K562 (cell line): ENCODE results near the gene DHPS. TPM values are rescaled to one million over a fixed set of nuclear protein-coding genes. Genes with fewer than 3 reads are reported as not detected.
A peak's percentile ranks its signal among the peaks of the same experiment; 100 is the strongest.
"Not testable (repeated sequence)": the region's sequence is repeated elsewhere in the genome, so short reads cannot be mapped to it uniquely, and the experiment has no call there.

Source experiments
- ATAC-seq: fragments of 200-7000 bp; cut with Tn5 transposase; 3 replicates; pipeline ENCODE4 v1.9.1; 2020; ENCODE audit warnings: moderate library complexity
- BruUV-seq: library from RNA; stranded (reverse); fragments of 400-500 nt; replicated peaks from 2 replicates; lab custom pipeline; 2021; lab: Mats Ljungman, UMichigan
- CTCF ChIA-PET: fragments of 300-600 bp; formaldehyde crosslinking; extraction: SDS; loops from one replicate; lab custom pipeline; 2021; ENCODE audit warnings: low intra/inter-chr PET ratio; lab: Yijun Ruan, JAX
- POLR2A ChIA-PET: fragments of 300-600, 350-650 bp; sonication (Branson Sonifier 250); formaldehyde crosslinking; extraction: SDS; loops from one replicate; lab custom pipeline; 2021; ENCODE audit warnings: antibody characterized with exemption, inconsistent platforms; lab: Yijun Ruan, JAX
- DNase-seq, 4 experiments: peaks; one replicate each; pipeline versions ENCODE4 v3.0.0 to v3.0.0-alpha.2; 2011 to 2018; ENCODE audit warnings: low spot score in 3 of 4, mixed read lengths in 3 of 4; ENCODE audit errors: extremely low read depth in 1 of 4
- FAIRE-seq: peaks from 2 replicates; lab custom pipeline; 2011; peaks lifted over from hg19 to GRCh38; lab: Jason Lieb, UNC
- H2AFZ ChIP-seq: 2 replicates; pipeline ENCODE4 v1.6.0; 2011; ENCODE audit warnings: low read depth, low read length, control low read depth, inconsistent platforms
- H3K27ac ChIP-seq: fragments of 200-600 bp; 3 replicates; pipeline ENCODE4 v1.8.0; 2011; ENCODE audit warnings: low read depth, mild to moderate bottlenecking, control low read depth, inconsistent platforms, low read length, moderate library complexity, mixed read lengths; ENCODE audit errors: extremely low read depth
- H3K27me3 ChIP-seq, 2 experiments: fragments of 300-600 bp in 1 of 2; 2 replicates in 1 of 2; 3 replicates in 1 of 2; pipeline versions ENCODE4 v1.6.0 to v1.8.0; 2011; ENCODE audit warnings: inconsistent platforms in 2 of 2, low read length in 2 of 2, mild to moderate bottlenecking in 1 of 2, mixed read lengths in 1 of 2, moderate library complexity in 1 of 2; ENCODE audit not compliant: control insufficient read depth in 2 of 2, insufficient read depth in 2 of 2
- H3K36me3 ChIP-seq: fragments of 300-600 bp; 3 replicates; pipeline ENCODE4 v1.8.0; 2011; ENCODE audit warnings: mild to moderate bottlenecking, low read length, inconsistent platforms; ENCODE audit not compliant: control insufficient read depth, insufficient read depth
- H3K4me1 ChIP-seq, 2 experiments: fragments of 200-600 bp in 1 of 2; replicated peaks in 1 of 2; 2 replicates in 1 of 2; 3 replicates in 1 of 2; pipeline versions ENCODE4 v1.5.1 to v1.8.0; 2011; ENCODE audit warnings: inconsistent platforms in 2 of 2, low read length in 2 of 2, mild to moderate bottlenecking in 1 of 2, mixed read lengths in 1 of 2, moderate library complexity in 1 of 2; ENCODE audit not compliant: control insufficient read depth in 2 of 2, insufficient read depth in 2 of 2
- H3K4me2 ChIP-seq: 2 replicates; pipeline ENCODE4 v1.6.1; 2011; ENCODE audit warnings: low read length, control low read depth, inconsistent platforms, mixed read lengths; ENCODE audit not compliant: insufficient read depth
- H3K4me3 ChIP-seq: fragments of 200-600 bp; sonication (generic), shearing (Covaris generic); 2 replicates; pipeline ENCODE4 v1.5.1; 2016; ENCODE audit warnings: control low read depth, inconsistent platforms
- H3K79me2 ChIP-seq: fragments of 200-600 bp; 3 replicates; pipeline ENCODE4 v1.8.0; 2011; ENCODE audit warnings: low read length, inconsistent platforms; ENCODE audit not compliant: control insufficient read depth, insufficient read depth
- H3K9ac ChIP-seq, 2 experiments: 2 replicates each; pipeline versions ENCODE4 v1.6.0 to v1.6.1; 2011; ENCODE audit warnings: low read depth in 2 of 2, low read length in 2 of 2, control low read depth in 1 of 2, inconsistent platforms in 1 of 2, mild to moderate bottlenecking in 1 of 2, mixed read lengths in 1 of 2; ENCODE audit not compliant: insufficient read depth in 1 of 2
- H3K9me1 ChIP-seq: one replicate; pipeline ENCODE4 v1.6.0; 2011; ENCODE audit warnings: inconsistent platforms, mild to moderate bottlenecking, low read length, moderate library complexity; ENCODE audit not compliant: control insufficient read depth, insufficient read depth
- H3K9me3 ChIP-seq: replicated peaks from 2 replicates; pipeline ENCODE4 v1.5.1; 2011; ENCODE audit warnings: low read depth, low read length, inconsistent platforms; ENCODE audit not compliant: control insufficient read depth, insufficient read depth
- H4K20me1 ChIP-seq: replicated peaks from 2 replicates; pipeline ENCODE4 v1.6.1; 2011; ENCODE audit warnings: low read length, inconsistent platforms, mixed read lengths; ENCODE audit not compliant: control insufficient read depth, insufficient read depth
- DACH1 ChIP-seq: fragments of 450-650 bp; IDR thresholded peaks from 2 replicates; pipeline ENCODE4 v1.6.1; 2018; ENCODE audit not compliant: partially characterized antibody
- ETV1 ChIP-seq: fragments of 450-650 bp; conservative IDR thresholded peaks from 2 replicates; pipeline ENCODE4 v1.6.1; 2016; ENCODE audit warnings: missing genetic modification characterization, control low read depth, low read depth, missing compliant biosample characterization
- GABPA ChIP-seq: fragments of 200-800 bp; sonication (Bioruptor generic); conservative IDR thresholded peaks from 2 replicates; pipeline ENCODE4 v1.6.1; 2016; ENCODE audit warnings: low read depth, missing genetic modification characterization, missing compliant biosample characterization
- HDAC1 ChIP-seq, 2 experiments: fragments of 450-650 bp; IDR thresholded peaks; 2 replicates each; pipeline ENCODE4 v1.6.1; 2016 to 2017; ENCODE audit warnings: inconsistent platforms in 1 of 2, mild to moderate bottlenecking in 1 of 2, moderate library complexity in 1 of 2
- KDM1A ChIP-seq, 2 experiments: fragments of 450-650 bp; IDR thresholded peaks; 2 replicates each; pipeline ENCODE4 v1.6.1; 2016; ENCODE audit warnings: mild to moderate bottlenecking in 2 of 2
- L3MBTL2 ChIP-seq: fragments of 450-650 bp; IDR thresholded peaks from 2 replicates; pipeline ENCODE4 v1.6.1; 2016; ENCODE audit warnings: mild to moderate bottlenecking, moderate library complexity
- RCOR1 ChIP-seq, 2 experiments: IDR thresholded peaks; 2 replicates each; pipeline ENCODE4 v1.6.1; 2012; ENCODE audit warnings: low read depth in 2 of 2, low read length in 2 of 2, borderline replicate concordance in 1 of 2, improper control_type of control experiment in 1 of 2
- ZKSCAN8 ChIP-seq: fragments of 200-800 bp; sonication (Bioruptor generic); IDR thresholded peaks from 2 replicates; pipeline ENCODE4 v1.6.1; 2016; ENCODE audit warnings: missing genetic modification characterization, missing compliant biosample characterization
- ZNF121 ChIP-seq: sonication (generic); formaldehyde crosslinking; conservative IDR thresholded peaks from 2 replicates; pipeline ENCODE4 v1.8.0; 2022; ENCODE audit warnings: missing genetic modification reagents
- WGBS: fragments of 100-300 bp; shearing (Covaris generic); methylation state at CpG from one replicate; pipeline ENCODE4 v1.1.6; 2016; ENCODE audit warnings: low coverage, mixed read lengths; ENCODE audit not compliant: insufficient coverage; ENCODE audit errors: missing lambda C conversion rate; 5-methylcytosine and 5-hydroxymethylcytosine counted together
- in situ Hi-C: fragments of 300-500 bp; cut with MboI; formaldehyde crosslinking; loops from 4 replicates; pipeline ENCODE4 v1.15.0; 2018; ENCODE audit warnings: inconsistent platforms, mixed read lengths
- intact Hi-C: fragments of 100-400 bp; cut with micrococcal nuclease; formaldehyde crosslinking; loops from 2 replicates; pipeline ENCODE4 v1.14.2; 2022
- polyA plus RNA-seq, 8 experiments: library from polyadenylated mRNA; depleted of rRNA in 4 of 8; stranded (reverse) in 5 of 8; unstranded in 3 of 8; fragments of >200 nt; fragmentation: Nextera tagmentation in 2 of 8; fragmentation: Illumina TruSeq in 1 of 8; extraction: Ambion mirVana in 2 of 8; extraction: Trizol in 1 of 8; gene quantifications; 2 replicates each; pipeline versions ENCODE4 v1.2.1 to v1.2.3, GENCODE V29; 2011 to 2014; ENCODE audit warnings: inconsistent platforms in 1 of 8, missing spikeins in 1 of 8
- total RNA-seq, 7 experiments: library from RNA; depleted of rRNA in 6 of 7; stranded (reverse); fragments of >200 nt in 6 of 7; fragmentation: Illumina TruSeq in 2 of 7; extraction: Trizol in 2 of 7; gene quantifications; 2 replicates each; pipeline versions ENCODE4 v1.2.1 to v1.2.3, GENCODE V29; 2011 to 2021; ENCODE audit warnings: low replicate concordance in 1 of 7
- TF ChIP-seq, protein P1 (sequence below): fragments of 450-650 bp; formaldehyde crosslinking; IDR thresholded peaks from 2 replicates; pipeline ENCODE4 v1.4.0; 2020; ENCODE audit warnings: mild to moderate bottlenecking, mixed read lengths

The DHPS gene
- total and polyA plus RNA-seq, 9 of the 15 experiments (the other 6 are each of a cell fraction or from before 2014, with no cell fraction given), result 47.1 to 110 (median 79.9) TPM

DNA sequence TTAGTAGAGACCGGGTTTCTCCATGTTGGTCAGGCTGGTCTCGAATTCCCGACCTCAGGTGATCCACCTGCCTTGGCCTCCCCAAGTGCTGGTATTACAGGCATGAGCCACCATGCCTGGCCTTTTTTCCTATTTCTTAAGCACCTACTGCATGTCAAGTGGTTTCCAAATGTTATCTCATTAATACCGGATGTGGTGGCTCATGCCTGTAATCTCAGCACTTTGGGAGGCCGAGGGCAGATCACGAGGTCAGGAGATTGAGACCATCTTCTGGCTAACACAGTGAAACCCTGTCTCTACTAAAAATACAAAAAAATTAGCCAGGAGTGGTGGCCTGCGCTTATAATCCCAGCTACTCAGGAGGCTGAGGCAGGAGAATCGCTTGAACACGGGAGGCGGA lies 43.9 kb upstream of the DHPS start:
- H3K4me3 ChIP-seq, FAIRE-seq, ATAC-seq, intact Hi-C loops, H3K9me1 ChIP-seq, POLR2A ChIA-PET, CTCF ChIA-PET, H2AFZ ChIP-seq, H3K9ac ChIP-seq, H3K27ac ChIP-seq, H3K27me3 ChIP-seq, H3K9me3 ChIP-seq, in situ Hi-C loops, BruUV-seq, H3K4me2 ChIP-seq: not testable (repeated sequence)
- Histone ChIP-seq H3K79me2 (peaks cover 42% of the 10 kb centered on the region), H3K4me1 (peaks cover 5 to 29% of the 10 kb centered on the region in 2 experiments; a peak in 3 of 5 replicates), H4K20me1 (peaks cover 11% of the 10 kb centered on the region; the same call in 1 of the 2 replicates), H3K36me3 (peaks cover 32% of the 10 kb centered on the region)
- peak in 1 of 4 experiments; percentile 30 for DNase-seq
- peak; percentile 8 for TF ChIP-seq DACH1
- TF ChIP-seq KDM1A (IDR thresholded peaks at IDR 0.05), result peak; percentile 85 to 91
- TF ChIP-seq GABPA (tag), result peak; percentile 63
- TF ChIP-seq, protein P1, sequence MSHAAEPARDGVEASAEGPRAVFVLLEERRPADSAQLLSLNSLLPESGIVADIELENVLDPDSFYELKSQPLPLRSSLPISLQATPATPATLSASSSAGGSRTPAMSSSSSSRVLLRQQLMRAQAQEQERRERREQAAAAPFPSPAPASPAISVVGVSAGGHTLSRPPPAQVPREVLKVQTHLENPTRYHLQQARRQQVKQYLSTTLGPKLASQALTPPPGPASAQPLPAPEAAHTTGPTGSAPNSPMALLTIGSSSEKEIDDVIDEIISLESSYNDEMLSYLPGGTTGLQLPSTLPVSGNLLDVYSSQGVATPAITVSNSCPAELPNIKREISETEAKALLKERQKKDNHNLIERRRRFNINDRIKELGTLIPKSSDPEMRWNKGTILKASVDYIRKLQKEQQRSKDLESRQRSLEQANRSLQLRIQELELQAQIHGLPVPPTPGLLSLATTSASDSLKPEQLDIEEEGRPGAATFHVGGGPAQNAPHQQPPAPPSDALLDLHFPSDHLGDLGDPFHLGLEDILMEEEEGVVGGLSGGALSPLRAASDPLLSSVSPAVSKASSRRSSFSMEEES (CRISPR knock-in tag), result peak; percentile 52
- TF ChIP-seq L3MBTL2, result peak; percentile 35; the same call in 1 of the 2 replicates
- TF ChIP-seq HDAC1 (IDR thresholded peaks at IDR 0.05), result peak in 1 of 2 experiments; percentile 48; a peak in 1 of 4 replicates
- peak; percentile 35; the same call in 1 of the 2 replicates for TF ChIP-seq ZKSCAN8 (CRISPR knock-in tag)
- peak; percentile 73 for TF ChIP-seq ETV1 (tag)
- TF ChIP-seq ZNF121, result peak; percentile 30; the same call in 1 of the 2 replicates
- peak in 1 of 2 experiments; percentile 85; a peak in 2 of 4 replicates for TF ChIP-seq RCOR1 (IDR thresholded peaks at IDR 0.05; ENCODE audit: borderline replicate concordance in 1 of 2, low read depth in 2 of 2, low read length in 2 of 2)
- whole genome bisulfite sequencing, result 62% methylated on average over 10 of the region's 10 CpGs
